Measurements from ENCODE around the gene PNP.
"Not testable (repeated sequence)": the region's sequence is repeated elsewhere in the genome, so short reads cannot be mapped to it uniquely, and the experiment has no call there.

Gene PNP

DNA sequence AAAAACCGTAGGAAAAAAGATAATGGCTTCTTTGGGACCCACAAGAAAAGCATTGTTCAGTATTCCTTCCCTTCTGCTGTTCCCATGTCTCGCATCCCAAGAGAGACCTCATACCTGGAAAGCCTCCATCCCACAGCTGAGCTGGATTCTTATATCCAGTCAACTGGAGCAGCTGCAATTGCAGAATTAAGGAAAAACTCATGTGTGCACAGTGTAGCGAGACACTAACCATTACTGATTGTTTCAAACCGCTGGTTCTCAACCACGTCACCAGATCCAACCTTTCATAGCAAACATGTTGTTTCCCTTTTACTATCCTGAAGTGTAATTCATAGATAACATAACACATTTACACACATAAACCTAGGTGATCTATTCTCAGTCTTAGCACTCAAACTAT lies 30.7 kb downstream of the PNP start:
- no peak for TF ChIP-seq POLR2AphosphoS5 (IDR thresholded peaks at IDR 0.05; ENCODE audit: low read depth, low read length)
- no peak for TF ChIP-seq POLR2A (IDR thresholded peaks at IDR 0.05; ENCODE audit: low read depth, low read length)
- TF ChIP-seq TAF1 (IDR thresholded peaks at IDR 0.05; ENCODE audit: low read depth, low read length), result no peak
- TF ChIP-seq POU2F2 (IDR thresholded peaks at IDR 0.05; ENCODE audit: low read depth, low read length), result no peak
- no peak for TF ChIP-seq SPI1 (IDR thresholded peaks at IDR 0.05; ENCODE audit: low read depth, low read length)
- TF ChIP-seq PAX5 (IDR thresholded peaks at IDR 0.05; ENCODE audit: insufficient read depth, low read length, severe bottlenecking), result no peak
- DNase-seq (ENCODE audit: insufficient read length, low spot score), result no peak
- FAIRE-seq, result no peak

DNA sequence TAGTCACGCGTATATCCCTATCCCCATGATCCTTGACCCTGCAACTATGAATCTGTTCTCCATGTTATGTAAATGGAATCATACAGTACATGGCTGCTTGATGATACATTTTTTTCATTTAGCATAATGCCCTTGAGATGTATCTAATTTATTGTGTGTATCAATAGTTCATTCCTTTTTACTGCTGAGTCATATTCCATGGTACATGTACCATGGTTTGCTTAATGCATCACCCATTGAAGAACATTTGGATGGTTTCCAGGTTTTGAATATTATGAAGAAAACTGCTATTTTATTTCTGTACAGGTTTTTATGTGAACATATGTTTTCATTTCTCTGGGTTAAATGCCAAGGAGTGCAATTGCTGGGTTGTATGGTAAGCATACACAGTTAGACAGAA lies 32.1 kb downstream of the PNP start:
- TF ChIP-seq TAF1 (IDR thresholded peaks at IDR 0.05; ENCODE audit: low read depth, low read length) (no peak), POU2F2 (IDR thresholded peaks at IDR 0.05; ENCODE audit: low read depth, low read length) (no peak), POLR2AphosphoS5 (IDR thresholded peaks at IDR 0.05; ENCODE audit: low read depth, low read length) (no peak), SPI1 (IDR thresholded peaks at IDR 0.05; ENCODE audit: low read depth, low read length) (no peak), POLR2A (IDR thresholded peaks at IDR 0.05; ENCODE audit: low read depth, low read length) (no peak), PAX5 (IDR thresholded peaks at IDR 0.05; ENCODE audit: insufficient read depth, low read length, severe bottlenecking) (no peak)
- DNase-seq (ENCODE audit: insufficient read length, low spot score), result no peak
- no peak for FAIRE-seq

DNA sequence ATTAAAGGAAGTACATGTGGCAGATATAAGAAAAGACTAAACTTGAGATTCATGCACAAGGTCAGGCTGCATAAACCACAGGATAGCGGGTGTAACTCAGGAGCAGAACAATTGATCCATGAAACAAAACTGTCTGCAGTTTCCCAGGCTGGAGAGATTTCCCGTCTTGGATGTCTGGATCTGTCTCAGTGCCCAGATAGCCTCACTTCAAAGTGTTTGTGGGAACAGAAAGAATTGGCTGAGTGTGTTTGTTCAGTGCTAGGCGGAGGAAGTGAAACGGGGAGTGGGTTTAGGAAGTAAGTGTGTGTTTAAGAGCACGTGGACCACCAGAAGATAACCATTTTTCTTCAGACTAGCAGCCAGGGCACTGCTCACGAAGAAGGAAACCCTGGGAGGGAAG lies 34.7 kb downstream of the PNP start:
- TF ChIP-seq TAF1 (IDR thresholded peaks at IDR 0.05; ENCODE audit: low read depth, low read length) (no peak), SPI1 (IDR thresholded peaks at IDR 0.05; ENCODE audit: low read depth, low read length) (peak; percentile 78)
- no peak for DNase-seq (ENCODE audit: insufficient read length, low spot score)
- FAIRE-seq, result no peak

DNA sequence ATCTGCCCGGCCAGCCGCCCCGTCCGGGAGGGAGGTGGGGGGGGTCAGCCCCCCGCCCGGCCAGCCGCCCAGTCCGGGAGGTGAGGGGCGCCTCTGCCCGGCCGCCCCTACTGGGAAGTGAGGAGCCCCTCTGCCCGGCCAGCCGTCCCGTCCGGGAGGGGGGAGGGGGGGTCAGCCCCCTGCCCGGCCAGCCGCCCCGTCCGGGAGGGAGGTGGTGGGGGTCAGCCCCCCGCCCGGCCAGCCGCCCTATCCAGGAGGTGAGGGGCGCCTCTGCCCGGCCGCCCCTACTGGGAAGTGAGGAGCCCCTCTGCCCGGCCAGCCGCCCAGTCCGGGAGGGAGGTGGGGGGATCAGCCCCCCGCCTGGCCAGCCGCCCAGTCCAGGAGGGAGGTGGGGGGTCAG lies 37.1 kb downstream of the PNP start:
- not testable (repeated sequence) for FAIRE-seq; DNase-seq (ENCODE audit: insufficient read length, low spot score)

DNA sequence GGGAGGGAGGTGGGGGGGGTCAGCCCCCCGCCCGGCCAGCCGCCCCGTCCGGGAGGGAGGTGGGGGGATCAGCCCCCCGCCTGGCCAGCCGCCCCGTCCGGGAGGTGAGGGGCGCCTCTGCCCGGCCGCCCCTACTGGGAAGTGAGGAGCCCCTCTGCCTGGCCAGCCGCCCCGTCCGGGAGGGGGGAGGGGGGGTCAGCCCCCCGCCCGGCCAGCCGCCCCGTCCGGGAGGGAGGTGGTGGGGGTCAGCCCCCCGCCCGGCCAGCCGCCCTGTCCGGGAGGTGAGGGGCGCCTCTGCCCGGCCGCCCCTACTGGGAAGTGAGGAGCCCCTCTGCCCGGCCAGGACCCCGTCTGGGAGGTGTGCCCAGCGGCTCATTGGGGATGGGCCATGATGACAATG lies 37.5 kb downstream of the PNP start:
- not testable (repeated sequence) for FAIRE-seq; DNase-seq (ENCODE audit: insufficient read length, low spot score)

DNA sequence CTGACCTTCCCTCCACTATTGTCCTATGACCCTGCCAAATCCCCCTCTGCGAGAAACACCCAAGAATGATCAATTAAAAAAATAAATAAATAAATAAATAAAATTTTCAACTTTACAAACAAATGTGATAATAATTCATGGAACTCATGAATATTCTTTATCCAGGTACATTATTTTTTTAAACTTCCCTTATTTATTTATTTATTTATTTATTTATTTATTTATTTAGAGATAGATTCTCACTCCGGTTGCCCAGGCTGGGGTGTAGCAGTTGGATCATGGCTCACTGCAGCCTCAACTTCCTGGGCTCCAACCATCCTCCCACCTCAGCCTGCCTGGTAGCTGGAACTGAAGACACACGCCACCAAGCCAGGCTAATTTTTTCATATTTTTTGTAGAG lies 38.3 kb downstream of the PNP start:
- FAIRE-seq; DNase-seq (ENCODE audit: insufficient read length, low spot score): not testable (repeated sequence)

DNA sequence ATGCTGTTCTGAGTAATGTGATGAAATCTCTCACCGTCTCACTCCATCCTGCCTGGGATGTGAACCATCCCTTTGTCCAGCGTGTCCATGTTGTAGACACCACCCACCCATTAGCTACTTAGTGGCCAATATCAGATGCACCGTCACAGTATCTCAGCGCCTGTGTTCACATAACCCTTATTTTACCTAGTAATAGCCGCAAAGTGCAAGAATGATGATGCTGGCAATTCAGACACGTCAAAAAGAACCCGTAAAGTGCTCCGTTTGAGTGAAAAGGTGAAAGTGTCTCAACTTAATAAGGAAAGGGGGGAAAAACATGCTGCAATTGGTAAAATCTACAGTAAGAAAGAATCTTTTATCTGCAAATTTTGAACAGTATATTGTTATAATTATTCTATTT lies 39.2 kb downstream of the PNP start:
- no peak for FAIRE-seq
- TF ChIP-seq POU2F2 (IDR thresholded peaks at IDR 0.05; ENCODE audit: low read depth, low read length) (no peak), SPI1 (IDR thresholded peaks at IDR 0.05; ENCODE audit: low read depth, low read length) (no peak), POLR2A (IDR thresholded peaks at IDR 0.05; ENCODE audit: low read depth, low read length) (no peak), PAX5 (IDR thresholded peaks at IDR 0.05; ENCODE audit: insufficient read depth, low read length, severe bottlenecking) (no peak), TAF1 (IDR thresholded peaks at IDR 0.05; ENCODE audit: low read depth, low read length) (no peak), POLR2AphosphoS5 (IDR thresholded peaks at IDR 0.05; ENCODE audit: low read depth, low read length) (no peak)

DNA sequence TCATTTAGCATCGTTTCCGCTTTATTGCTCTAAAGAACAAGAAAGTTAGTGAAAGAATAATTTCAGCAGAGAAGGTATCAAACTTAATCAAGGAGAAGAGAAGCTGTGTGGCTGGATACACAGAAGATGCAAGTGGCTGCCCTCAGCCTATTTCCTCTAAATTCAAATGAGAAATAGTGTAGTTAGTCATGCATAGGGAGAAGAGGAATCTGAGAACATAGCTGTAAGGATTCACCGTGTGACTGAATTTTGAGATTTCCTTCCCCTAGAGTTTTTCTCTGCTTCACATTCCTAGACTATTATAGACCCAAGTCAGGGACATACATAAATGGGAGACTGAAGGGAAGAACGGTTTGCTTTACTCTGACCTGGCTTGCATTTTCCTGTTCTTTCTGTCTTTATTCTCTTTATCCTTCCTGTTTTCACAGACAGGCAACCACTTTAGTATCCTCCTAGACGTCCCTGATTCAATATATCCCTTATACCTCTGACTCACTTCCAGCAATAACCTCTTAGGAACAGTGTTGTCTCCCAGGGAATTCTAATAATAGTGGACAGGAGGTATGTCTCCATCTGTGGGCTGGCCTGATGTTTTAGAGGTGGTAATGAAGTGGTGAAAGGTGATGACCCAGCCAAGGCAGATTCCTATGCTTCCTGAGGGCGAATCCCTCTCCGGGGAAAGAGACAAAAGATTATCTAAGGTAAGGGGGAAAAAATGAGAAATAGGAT lies 43.1 kb downstream of the PNP start:
- TF ChIP-seq POU2F2 (IDR thresholded peaks at IDR 0.05; ENCODE audit: low read depth, low read length) (no peak), SPI1 (IDR thresholded peaks at IDR 0.05; ENCODE audit: low read depth, low read length) (no peak), PAX5 (IDR thresholded peaks at IDR 0.05; ENCODE audit: insufficient read depth, low read length, severe bottlenecking) (no peak), POLR2A (IDR thresholded peaks at IDR 0.05; ENCODE audit: low read depth, low read length) (no peak), TAF1 (IDR thresholded peaks at IDR 0.05; ENCODE audit: low read depth, low read length) (no peak), POLR2AphosphoS5 (IDR thresholded peaks at IDR 0.05; ENCODE audit: low read depth, low read length) (no peak)
- no peak for DNase-seq (ENCODE audit: insufficient read length, low spot score)
- FAIRE-seq, result no peak

More for the DNA sequence above, 39.2 kb downstream of the PNP start:
- no peak for DNase-seq (ENCODE audit: insufficient read length, low spot score)

DNA sequence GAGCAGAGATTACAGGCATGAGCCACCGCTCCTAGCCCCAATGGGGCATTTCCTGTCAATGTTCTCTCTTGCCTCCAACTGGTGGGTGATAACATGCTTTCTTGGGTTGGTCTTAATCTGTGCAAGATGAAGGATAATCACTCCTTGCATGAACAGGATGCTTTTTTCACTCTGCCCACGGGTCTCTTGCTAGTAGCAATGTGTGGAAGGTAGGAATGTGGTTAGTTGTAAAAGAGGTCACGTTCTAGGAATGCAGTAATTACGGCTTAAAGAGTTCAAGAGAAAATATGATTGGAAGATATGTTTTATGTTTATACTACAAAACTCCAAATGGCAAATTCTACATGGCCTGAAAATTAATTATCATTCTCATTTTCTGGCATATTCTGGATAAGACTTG lies 46.6 kb downstream of the PNP start:
- TF ChIP-seq POU2F2 (IDR thresholded peaks at IDR 0.05; ENCODE audit: low read depth, low read length) (no peak), POLR2AphosphoS5 (IDR thresholded peaks at IDR 0.05; ENCODE audit: low read depth, low read length) (no peak), POLR2A (IDR thresholded peaks at IDR 0.05; ENCODE audit: low read depth, low read length) (no peak), SPI1 (IDR thresholded peaks at IDR 0.05; ENCODE audit: low read depth, low read length) (no peak), TAF1 (IDR thresholded peaks at IDR 0.05; ENCODE audit: low read depth, low read length) (no peak), PAX5 (IDR thresholded peaks at IDR 0.05; ENCODE audit: insufficient read depth, low read length, severe bottlenecking) (no peak)
- DNase-seq (ENCODE audit: insufficient read length, low spot score) (no peak), FAIRE-seq (no peak)

DNA sequence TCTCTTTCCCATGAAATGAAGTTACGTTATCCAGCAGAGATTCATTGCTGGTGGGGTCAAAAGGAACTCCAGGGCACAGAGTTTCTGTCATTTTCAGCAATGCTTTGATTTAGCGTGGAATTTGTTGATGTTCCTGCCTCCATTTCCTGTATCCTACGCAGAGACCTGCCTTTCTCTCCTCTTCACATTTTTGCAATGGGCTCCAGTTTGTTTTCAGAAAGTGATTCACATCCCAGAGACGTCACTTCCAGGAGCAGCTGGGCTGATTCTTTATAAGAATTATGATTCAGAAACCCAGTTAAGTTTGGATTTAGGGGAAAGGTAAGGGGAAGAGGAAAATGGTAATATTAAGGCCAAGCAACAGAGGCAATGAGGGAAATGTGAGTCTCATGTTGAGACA lies 47.7 kb downstream of the PNP start:
- TF ChIP-seq POLR2AphosphoS5 (IDR thresholded peaks at IDR 0.05; ENCODE audit: low read depth, low read length), result no peak
- TF ChIP-seq SPI1 (IDR thresholded peaks at IDR 0.05; ENCODE audit: low read depth, low read length), result no peak
- no peak for TF ChIP-seq PAX5 (IDR thresholded peaks at IDR 0.05; ENCODE audit: insufficient read depth, low read length, severe bottlenecking)
- no peak for TF ChIP-seq POLR2A (IDR thresholded peaks at IDR 0.05; ENCODE audit: low read depth, low read length)
- TF ChIP-seq TAF1 (IDR thresholded peaks at IDR 0.05; ENCODE audit: low read depth, low read length), result no peak
- no peak for TF ChIP-seq POU2F2 (IDR thresholded peaks at IDR 0.05; ENCODE audit: low read depth, low read length)
- FAIRE-seq (no peak), DNase-seq (ENCODE audit: insufficient read length, low spot score) (no peak)

DNA sequence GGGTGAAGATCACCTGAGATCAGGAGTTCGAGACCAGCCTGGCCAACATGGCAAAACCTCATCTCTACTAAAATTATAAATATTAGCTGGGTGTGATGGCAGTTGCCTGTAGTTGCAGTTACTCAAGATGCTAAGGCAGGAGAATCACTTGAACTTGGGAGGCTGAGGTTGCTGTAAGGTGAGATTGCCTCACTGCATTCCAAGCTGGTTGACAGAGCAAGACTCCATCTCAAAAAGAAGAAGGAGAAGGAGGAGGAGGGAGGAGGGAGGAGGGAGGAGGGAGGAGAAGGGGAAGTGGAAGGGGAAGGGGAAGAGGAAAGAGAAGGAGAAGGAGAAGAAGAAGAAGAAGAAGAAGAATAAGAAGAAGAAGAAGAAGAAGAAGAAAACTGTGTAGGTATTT lies 53.1 kb downstream of the PNP start:
- DNase-seq (ENCODE audit: insufficient read length, low spot score), result no peak
- no peak for TF ChIP-seq POU2F2 (IDR thresholded peaks at IDR 0.05; ENCODE audit: low read depth, low read length)
- no peak for TF ChIP-seq POLR2AphosphoS5 (IDR thresholded peaks at IDR 0.05; ENCODE audit: low read depth, low read length)
- TF ChIP-seq POLR2A (IDR thresholded peaks at IDR 0.05; ENCODE audit: low read depth, low read length), result no peak
- no peak for FAIRE-seq

Measured in GM12891 (cell line).